Heart right ventricle (tissue), 16 donors: ENCODE results near the gene SNX32. TPM values are rescaled to one million over a fixed set of nuclear protein-coding genes. Genes with fewer than 3 reads are reported as not detected.

Experiments
- ATAC-seq, 8 donors: fragments of 200-7000 bp; cut with Tn5 transposase; one replicate each; pipeline ENCODE4 v1.9.1; 2020; ENCODE audit warnings: mild to moderate bottlenecking in 8 of 8, moderate library complexity in 8 of 8, moderate number of reproducible peaks in 1 of 8
- DNase-seq, 2 donors: peaks; one replicate each; pipeline ENCODE4 v3.0.0-alpha.2; 2020
- H3K27ac ChIP-seq, 10 donors: fragments of 200-600 bp; sonication (generic) in 2 of 10; one replicate each; pipeline versions ENCODE4 v1.5.0 to v1.8.0; 2020 to 2022; ENCODE audit warnings: mild to moderate bottlenecking in 3 of 10
- H3K27me3 ChIP-seq, 7 donors: fragments of 200-600 bp; one replicate each; pipeline ENCODE4 v1.8.0; 2021 to 2022; ENCODE audit warnings: mild to moderate bottlenecking in 2 of 7
- H3K36me3 ChIP-seq, 9 donors: fragments of 200-600 bp; sonication (generic) in 1 of 9; one replicate each; pipeline versions ENCODE4 v1.5.0 to v1.8.0; 2020 to 2022; ENCODE audit warnings: mild to moderate bottlenecking in 2 of 9
- H3K4me1 ChIP-seq, 9 donors: fragments of 200-600 bp; sonication (generic) in 1 of 9; one replicate each; pipeline versions ENCODE4 v1.5.0 to v1.8.0; 2020 to 2022; ENCODE audit warnings: mild to moderate bottlenecking in 4 of 9
- H3K4me3 ChIP-seq, 10 donors: fragments of 200-600 bp; sonication (generic) in 2 of 10; one replicate each; pipeline versions ENCODE4 v1.5.0 to v1.8.0; 2020 to 2022; ENCODE audit warnings: mild to moderate bottlenecking in 7 of 10, moderate library complexity in 2 of 10
- H3K9me3 ChIP-seq, 11 donors: fragments of 200-600 bp in 10 of 11; sonication (generic) in 2 of 11; one replicate each; pipeline versions ENCODE4 v1.5.0 to v1.8.0; 2013 to 2022; ENCODE audit warnings: mild to moderate bottlenecking in 2 of 11, control low read depth in 1 of 11, moderate library complexity in 1 of 11
- CTCF ChIP-seq, 9 donors: fragments of 200-600 bp; sonication (generic) in 2 of 9; IDR thresholded peaks; one replicate each; pipeline versions ENCODE4 v1.5.0 to v1.8.0; 2021 to 2022; ENCODE audit warnings: antibody characterized with exemption in 9 of 9, mild to moderate bottlenecking in 5 of 9, moderate library complexity in 1 of 9
- WGBS, 2 donors: extraction: QIAGEN DNeasy Blood & Tissue Kit; methylation state at CpG; one replicate each; pipeline ENCODE4 v1.1.7; 2013; ENCODE audit warnings: inconsistent platforms in 1 of 2; 5-methylcytosine and 5-hydroxymethylcytosine counted together
- intact Hi-C, 10 donors: fragments of 100-400 bp; cut with DNase I; formaldehyde crosslinking; loops; one replicate each; pipeline versions ENCODE4 v1.11.1 to v1.14.2; 2022
- polyA plus RNA-seq, 2 donors: library from polyadenylated mRNA; stranded (reverse); fragments of 200-250 nt; gene quantifications; one replicate each; pipeline ENCODE4 v1.2.3, GENCODE V29; 2013
- total RNA-seq, 10 donors: library from RNA; stranded (reverse); fragmentation: NEBNext Ultra II Directional in 3 of 10; extraction: Animal tissue kit (Norgen Biotek cat#: 25700) in 3 of 10; gene quantifications; one replicate each; pipeline versions ENCODE4 v1.2.1 to v1.2.4, GENCODE V29; 2021 to 2023
- donor health status: Arrhythmogenic right ventricular cardiomyopathy.
- donor health status: ischemic (EF 13 %, LVEDD 7.1; RV severe dilation, severe dysfunction).
- donor health status: healthy with polysubstance abuse.
- donor health status: DM: no; HTN: yes; CAD: no.
- donor health status: DM: no; HTN: no; CAD: no.
- donor health status: ischemic (EF 25% LVEDD 6.9; RV normal size, moderate dysfunction).
- donor health status: ischemic (EF 25% LVEDD 5.7; RV mildly dilated, moderate dysfunction).
- donor health status: healthy.
- donor health status: DM: yes; HTN: yes; CAD: no.
- donor health status: Ischemic cardiomyopathy.
- donor health status: ischemic (EF 35%, LVEDD 5.7; RV mildly dilated, moderate dysfunction).
- donor health status: nonischemic (EF 11% LVEDD 7.7; RV severe dilation, severe dysfunction).
- donor health status: DM: yes; HTN: yes; CAD: no.
- donor health status: PGD.
- donor health status: ischemic (EF 29% LVEDD 5.4; RV normal size, mild dysfunction).
- donor health status: nonischemic (EF 23%, LVEDD 6.1; RV moderate dilation, normal function).

Gene SNX32
- total and polyA plus RNA-seq, 12 donors: 0.13 to 0.58 (median 0.32) TPM; not detected in 5

GRCh38 chr11:65872586-65873317 lies 39.0 kb downstream of the SNX32 start, which contains the start of gene EFEMP2:
TSS of gene EFEMP2 (minus strand) at chr11:65872800. CDS start at chr11:65872354, 446 bp downstream.
- H3K36me3 ChIP-seq: peaks cover 0 to 33% (median 17%) of the 10 kb centered on the region in 9 donors
- peak within 1 kb of the TSS; percentile 84 to 97 (median 96) for H3K27ac ChIP-seq
- peak within 1 kb of the TSS; percentile 47 to 73 (median 68) for H3K4me3 ChIP-seq
- TF ChIP-seq CTCF (IDR thresholded peaks at IDR 0.05): no peak
- DNase-seq (peak; percentile 60), ATAC-seq (peak; percentile 23 to 62 (median 42))
- H3K4me1 ChIP-seq: peaks cover 16 to 40% (median 29%) of the 10 kb centered on the region in 9 donors
- no peaks in the 10 kb centered on the region for H3K27me3 ChIP-seq
- intact Hi-C loops: loop anchor here in 4 of 10 donors (1.0 to 2.0 kb wide), 3 partner anchors 12 to 47 kb away; partner anchors contain the start of genes FIBP (in 2 of the 4), MUS81 (in 2 of the 4), C11orf68 (in 1 of the 4) and DRAP1 (in 1 of the 4)
- no peaks in the 10 kb centered on the region for H3K9me3 ChIP-seq
- WGBS, 2 donors: 2% methylated on average over 40 to 66 of the region's 69 CpGs

- Histone ChIP-seq H3K9me3 (no peaks in the 10 kb centered on the region), H3K36me3 (peaks cover 0 to 26% (median 9%) of the 10 kb centered on the region in 9 donors), H3K4me3 (peak overlapping the region; percentile 47 to 73 (median 68)), H3K4me1 (peaks cover 16 to 40% (median 29%) of the 10 kb centered on the region in 9 donors), H3K27ac (peak overlapping the region; percentile 84 to 97 (median 96)), H3K27me3 (no peaks in the 10 kb centered on the region)
- intact Hi-C loops: loop anchor here in 4 of 10 donors (1.0 to 2.0 kb wide), 3 partner anchors 13 to 46 kb away; partner anchors contain the start of genes FIBP (in 2 of the 4), MUS81 (in 2 of the 4), C11orf68 (in 1 of the 4) and DRAP1 (in 1 of the 4)
- no peak for TF ChIP-seq CTCF (IDR thresholded peaks at IDR 0.05)
- DNase-seq: peak; percentile 95 to 96
- 7% methylated on average over 52 to 54 of the region's 54 CpGs for WGBS, 2 donors
- ATAC-seq: peak; percentile 91 to 97 (median 94)
These were observed 39.8 kb downstream of the SNX32 start for GRCh38 chr11:65873318-65874156.

- TF ChIP-seq CTCF (IDR thresholded peaks at IDR 0.05): no peak
- H3K36me3 ChIP-seq: peaks cover 0 to 30% (median 17%) of the 10 kb centered on the region in 9 donors
- DNase-seq: no peak
- H3K4me1 ChIP-seq: peaks cover 0 to 11% (median 4%) of the 10 kb centered on the region in 9 donors
- peak within 1 kb of the TSS in 1 of 10 donors; percentile 39 for H3K4me3 ChIP-seq
- H3K27me3 ChIP-seq: no peaks in the 10 kb centered on the region
- H3K9me3 ChIP-seq: no peaks in the 10 kb centered on the region
- no peak for ATAC-seq
- intact Hi-C loops: loop anchor here in 4 of 10 donors (5.0 to 10.0 kb wide), 3 partner anchors 103 to 165 kb away; partner anchors contain the start of gene KAT5 (in 1 of the 4)
- WGBS, 2 donors: 53 to 64% methylated on average over 7 of the region's 7 CpGs
- peak within 1 kb of the TSS in 1 of 10 donors; percentile 59 for H3K27ac ChIP-seq
These were observed 45.9 kb downstream of the SNX32 start, which contains the start of gene CTSW for GRCh38 chr11:65879617-65880016. TSS of gene CTSW (plus strand) at chr11:65879837. CDS start at chr11:65879855, 18 bp downstream.
